Suprapubic skin (tissue), 4 donors: Measurements from ENCODE around the gene PDRG1. TPM values are rescaled to one million over a fixed set of nuclear protein-coding genes. Genes with fewer than 3 reads are reported as not detected.
A peak's percentile ranks its signal among the peaks of the same experiment; 100 is the strongest.
"Not testable (repeated sequence)": the region's sequence is repeated elsewhere in the genome, so short reads cannot be mapped to it uniquely, and the experiment has no call there.

ENCODE experiments used
- DNase-seq, 2 donors: peaks; one replicate each; pipeline ENCODE4 v3.0.0-alpha.2; 2019; ENCODE audit warnings: low spot score in 2 of 2
- H3K27ac ChIP-seq: fragments of 200-600 bp; sonication (generic); one replicate; pipeline ENCODE4 v1.5.1; 2019
- H3K27me3 ChIP-seq: fragments of 200-600 bp; sonication (generic); one replicate; pipeline ENCODE4 v1.5.1; 2019
- H3K36me3 ChIP-seq: fragments of 200-600 bp; sonication (generic); one replicate; pipeline ENCODE4 v1.5.1; 2019
- H3K4me1 ChIP-seq: fragments of 200-600 bp; sonication (generic); one replicate; pipeline ENCODE4 v1.5.1; 2019
- H3K4me3 ChIP-seq: fragments of 200-600 bp; sonication (generic); one replicate; pipeline ENCODE4 v1.5.1; 2019; ENCODE audit warnings: mild to moderate bottlenecking
- H3K9me3 ChIP-seq: fragments of 200-600 bp; sonication (generic); one replicate; pipeline ENCODE4 v1.5.1; 2019
- CTCF ChIP-seq, 2 donors: fragments of 200-600 bp in 1 of 2; fragments of 450-650 bp in 1 of 2; sonication (generic) in 1 of 2; IDR thresholded peaks; one replicate each; pipeline ENCODE4 v1.5.1; 2016 to 2019; ENCODE audit warnings: antibody characterized with exemption in 2 of 2, mild to moderate bottlenecking in 1 of 2, moderate library complexity in 1 of 2
- EP300 ChIP-seq: sonication (generic); formaldehyde crosslinking; IDR thresholded peaks from one replicate; pipeline ENCODE4 v1.6.1; 2017; ENCODE audit warnings: antibody characterized with exemption
- POLR2A ChIP-seq, 2 donors: fragments of 450-650 bp; IDR thresholded peaks; one replicate each; pipeline ENCODE4 v1.6.1; 2017; ENCODE audit warnings: antibody characterized with exemption in 2 of 2, mild to moderate bottlenecking in 2 of 2, moderate library complexity in 2 of 2
- POLR2AphosphoS5 ChIP-seq, 3 donors: sonication (generic); formaldehyde crosslinking; IDR thresholded peaks; one replicate each; pipeline ENCODE4 v1.6.1; 2017; ENCODE audit warnings: antibody characterized with exemption in 3 of 3
- WGBS: methylation state at CpG from one replicate; pipeline ENCODE4 v1.1.5; 2018; 5-methylcytosine and 5-hydroxymethylcytosine counted together
- total RNA-seq, 4 donors: library from RNA; depleted of rRNA; stranded (reverse); fragments of >200 nt; gene quantifications; one replicate each; pipeline ENCODE4 v1.1.0, GENCODE V29; 2016

PDRG1 gene
- total RNA-seq, 4 donors from 2014 or later: 5.1 to 12.3 (median 7.8) TPM

- no peaks in the 10 kb centered on the region for H3K36me3 ChIP-seq
- 65% methylated on average over 7 of the region's 7 CpGs for WGBS
- no peak for TF ChIP-seq POLR2A (IDR thresholded peaks at IDR 0.05)
- TF ChIP-seq EP300: no peak
- TF ChIP-seq POLR2AphosphoS5 (IDR thresholded peaks at IDR 0.05): no peak
- no peak for TF ChIP-seq CTCF (IDR thresholded peaks at IDR 0.05)
- H3K9me3 ChIP-seq: no peaks in the 10 kb centered on the region
- H3K27me3 ChIP-seq: peaks cover 2% of the 10 kb centered on the region
- no peak overlapping the region for H3K4me3 ChIP-seq
- DNase-seq: no peak
- H3K27ac ChIP-seq: no peak overlapping the region
- H3K4me1 ChIP-seq: no peaks in the 10 kb centered on the region
Measured at GRCh38 chr20:31918466-31919105, 33.3 kb downstream of the PDRG1 start.

DNA sequence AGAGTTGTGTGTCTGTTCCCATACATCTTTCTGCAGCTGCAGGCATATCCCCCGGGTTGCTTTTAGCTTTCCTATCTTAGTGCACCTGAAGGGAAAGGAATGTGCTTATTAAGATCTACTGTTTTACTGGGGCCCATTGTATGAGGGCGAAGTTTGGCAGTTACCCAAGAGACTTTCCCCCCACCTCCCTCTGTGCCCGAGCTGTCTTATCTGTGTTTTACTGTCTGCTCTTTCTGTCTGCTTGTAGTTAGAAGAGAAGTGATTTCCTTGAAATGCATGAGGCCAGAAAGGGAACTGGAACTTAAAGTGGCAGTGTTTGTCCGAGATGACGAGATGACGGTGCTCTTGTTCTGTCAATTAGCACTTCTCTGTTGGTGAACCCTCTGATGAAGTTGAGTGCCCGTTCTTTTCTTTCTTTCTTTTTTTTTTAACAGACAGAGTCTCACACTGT lies 33.9 kb downstream of the PDRG1 start:
- DNase-seq, H3K27ac ChIP-seq, H3K27me3 ChIP-seq, H3K36me3 ChIP-seq, H3K9me3 ChIP-seq, H3K4me3 ChIP-seq, H3K4me1 ChIP-seq: not testable (repeated sequence)
- WGBS: 36% methylated on average over 7 of the region's 7 CpGs

DNA sequence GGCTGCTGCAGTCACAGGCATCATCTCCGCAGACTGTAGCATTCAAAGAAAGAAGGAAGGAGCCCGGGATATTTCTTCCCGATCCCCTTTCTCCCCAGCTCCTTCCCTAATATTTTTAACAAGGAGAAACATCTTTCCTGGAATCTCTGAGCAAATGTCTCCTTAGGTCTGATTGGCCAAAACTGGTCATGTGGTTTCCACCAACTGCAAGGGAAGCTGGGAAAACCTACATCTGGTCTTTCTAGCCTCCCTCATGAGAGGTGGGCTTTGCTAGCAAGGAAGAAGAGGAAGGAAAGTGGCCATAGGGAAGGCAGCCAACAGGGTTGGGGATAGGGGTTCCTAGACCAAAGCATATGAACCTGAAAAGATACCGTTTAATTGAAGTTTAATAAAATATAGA lies 35.1 kb downstream of the PDRG1 start:
- no peak for DNase-seq
- WGBS: 95% methylated on average over 4 of the region's 4 CpGs
- H3K36me3 ChIP-seq: no peaks in the 10 kb centered on the region
- TF ChIP-seq POLR2A (IDR thresholded peaks at IDR 0.05): no peak
- no peak for TF ChIP-seq POLR2AphosphoS5 (IDR thresholded peaks at IDR 0.05)
- TF ChIP-seq CTCF (IDR thresholded peaks at IDR 0.05): no peak
- no peak for TF ChIP-seq EP300
- H3K9me3 ChIP-seq: no peaks in the 10 kb centered on the region
- peaks cover 2% of the 10 kb centered on the region for H3K27me3 ChIP-seq
- H3K4me1 ChIP-seq: no peaks in the 10 kb centered on the region
- H3K4me3 ChIP-seq: no peak overlapping the region
- H3K27ac ChIP-seq: no peak overlapping the region

DNA sequence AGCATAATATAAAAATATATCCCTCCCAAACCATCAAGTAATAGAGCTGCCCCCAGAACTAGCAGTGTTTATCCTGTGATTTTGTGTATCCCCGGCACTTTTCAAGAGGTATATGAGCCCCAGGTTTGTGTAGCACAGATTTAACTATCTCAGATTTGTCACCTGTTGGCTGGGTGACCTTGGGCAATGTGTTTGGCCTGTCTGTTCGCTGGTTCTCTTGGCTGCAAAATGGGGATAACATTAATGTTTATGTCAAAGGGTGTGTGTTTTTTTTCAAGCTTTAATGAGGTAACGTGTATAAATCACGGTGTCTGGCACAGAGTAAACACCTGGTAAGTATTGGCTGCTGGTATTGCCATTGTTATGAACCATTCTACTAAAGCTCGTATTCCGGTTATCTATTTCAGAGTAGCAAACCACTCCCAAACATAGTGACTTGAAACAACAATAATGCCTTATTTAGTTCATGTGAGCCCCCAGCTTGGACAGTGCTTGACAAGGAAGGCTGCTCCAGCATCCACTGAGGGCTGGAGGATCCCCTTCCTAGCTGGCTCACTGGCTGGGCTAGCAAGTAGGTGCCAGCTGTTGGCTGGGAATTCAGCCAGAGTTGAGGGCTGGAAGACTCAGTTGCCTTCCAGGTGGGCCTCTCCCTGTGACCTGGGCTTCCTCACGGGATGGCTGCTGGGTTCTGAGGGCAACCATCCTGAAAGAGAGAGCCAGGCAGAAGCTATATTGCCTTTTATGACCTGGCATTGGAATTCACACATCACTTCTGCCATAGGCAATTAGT lies 36.2 kb downstream of the PDRG1 start:
- WGBS: 65% methylated on average over 7 of the region's 7 CpGs

GRCh38 chr20:31914170-31914569 lies 37.7 kb downstream of the PDRG1 start:
- TF ChIP-seq POLR2AphosphoS5 (IDR thresholded peaks at IDR 0.05) (no peak), EP300 (no peak)
- Histone ChIP-seq H3K9me3 (no peaks in the 10 kb centered on the region), H3K27me3 (peaks cover 2% of the 10 kb centered on the region), H3K36me3 (no peaks in the 10 kb centered on the region), H3K4me3 (no peak overlapping the region), H3K27ac (no peak overlapping the region), H3K4me1 (no peaks in the 10 kb centered on the region)
- WGBS: 83% methylated on average over 5 of the region's 5 CpGs
- DNase-seq: no peak

More for the DNA sequence above, 36.2 kb downstream of the PDRG1 start:
- Histone ChIP-seq H3K36me3 (no peaks in the 10 kb centered on the region), H3K9me3 (no peaks in the 10 kb centered on the region), H3K4me1 (no peaks in the 10 kb centered on the region), H3K27me3 (peaks cover 2% of the 10 kb centered on the region), H3K4me3 (no peak overlapping the region), H3K27ac (no peak overlapping the region)
- peak in 1 of 2 donors; percentile 35 for DNase-seq
- TF ChIP-seq EP300: no peak
- no peak for TF ChIP-seq POLR2AphosphoS5 (IDR thresholded peaks at IDR 0.05)
- no peak for TF ChIP-seq POLR2A (IDR thresholded peaks at IDR 0.05)
- no peak for TF ChIP-seq CTCF (IDR thresholded peaks at IDR 0.05)

DNA sequence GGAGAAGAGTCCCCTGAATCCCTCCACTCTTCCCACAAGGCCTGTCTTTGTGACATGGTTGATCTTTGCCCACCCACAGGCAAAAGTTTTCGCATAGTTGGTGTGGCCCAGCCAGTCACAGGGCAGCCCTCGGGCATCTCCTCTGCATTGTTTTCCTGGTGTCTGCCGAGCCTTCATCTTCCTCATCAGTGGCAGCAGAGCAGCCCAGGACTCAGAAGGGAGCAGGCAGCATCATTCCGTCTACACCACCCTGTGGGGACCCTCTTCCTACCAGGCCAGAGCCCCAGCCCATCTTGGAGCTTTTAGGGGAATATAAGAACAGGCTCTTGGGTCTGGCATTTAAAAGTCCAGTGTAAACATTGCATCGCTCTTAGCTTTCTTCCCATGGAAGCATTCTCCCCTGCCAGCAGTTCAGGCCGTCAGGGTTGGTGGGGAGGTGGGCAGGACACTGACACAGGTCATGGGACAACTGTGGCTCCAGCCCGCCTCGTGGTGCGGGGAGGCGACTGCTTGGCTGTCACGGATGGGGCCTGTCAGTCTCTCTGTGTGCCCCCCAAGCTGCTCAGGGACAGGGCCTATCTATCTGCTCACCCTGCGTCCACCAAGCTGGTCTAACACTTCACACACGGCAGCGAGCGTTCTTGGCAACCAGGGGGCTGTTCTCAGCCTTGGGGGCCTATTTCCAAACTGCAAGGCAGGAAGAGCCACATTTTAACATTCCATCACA lies 38.3 kb downstream of the PDRG1 start:
- peak in 1 of 2 donors; percentile 53 for DNase-seq
- 85% methylated on average over 9 of the region's 15 CpGs for WGBS

More for the DNA sequence above, 38.3 kb downstream of the PDRG1 start:
- Histone ChIP-seq H3K27me3 (peaks cover under 1% of the 10 kb centered on the region), H3K36me3 (no peaks in the 10 kb centered on the region), H3K4me3 (no peak overlapping the region), H3K27ac (no peak overlapping the region), H3K4me1 (no peaks in the 10 kb centered on the region), H3K9me3 (no peaks in the 10 kb centered on the region)
- TF ChIP-seq CTCF (IDR thresholded peaks at IDR 0.05): no peak
- TF ChIP-seq POLR2A (IDR thresholded peaks at IDR 0.05): no peak
- no peak for TF ChIP-seq EP300
